Muscle layer of colon (tissue), 2 donors: ENCODE data around the gene MAP2.
"Not testable (repeated sequence)": the region's sequence is repeated elsewhere in the genome, so short reads cannot be mapped to it uniquely, and the experiment has no call there.

ENCODE experiments used
- H3K27ac ChIP-seq: one replicate; pipeline ENCODE4 v1.7.0; 2013; ENCODE audit warnings: low read depth, mild to moderate bottlenecking, low read length, moderate library complexity
- H3K27me3 ChIP-seq, 2 donors: one replicate each; pipeline ENCODE4 v1.7.0; 2013; ENCODE audit warnings: low read length in 2 of 2, mild to moderate bottlenecking in 2 of 2; ENCODE audit not compliant: insufficient read depth in 2 of 2, control insufficient read depth in 1 of 2
- H3K36me3 ChIP-seq: one replicate; pipeline ENCODE4 v1.7.0; 2013; ENCODE audit warnings: mild to moderate bottlenecking, low read length; ENCODE audit not compliant: insufficient read depth
- H3K4me1 ChIP-seq: one replicate; pipeline ENCODE4 v1.7.0; 2013; ENCODE audit warnings: mild to moderate bottlenecking, low read length; ENCODE audit not compliant: insufficient read depth
- H3K4me3 ChIP-seq, 2 donors: one replicate each; pipeline ENCODE4 v1.7.0; 2013; ENCODE audit warnings: low read length in 2 of 2, low read depth in 1 of 2, mild to moderate bottlenecking in 1 of 2, moderate library complexity in 1 of 2
- H3K9ac ChIP-seq: one replicate; pipeline ENCODE4 v1.7.0; 2013; ENCODE audit warnings: low read length
- H3K9me3 ChIP-seq: one replicate; pipeline ENCODE4 v1.7.0; 2013; ENCODE audit warnings: mild to moderate bottlenecking, low read length
- donor health status: abdominal sarcoma.
- donor health status: Adenocarcinoma of cecum.

MAP2 gene

DNA sequence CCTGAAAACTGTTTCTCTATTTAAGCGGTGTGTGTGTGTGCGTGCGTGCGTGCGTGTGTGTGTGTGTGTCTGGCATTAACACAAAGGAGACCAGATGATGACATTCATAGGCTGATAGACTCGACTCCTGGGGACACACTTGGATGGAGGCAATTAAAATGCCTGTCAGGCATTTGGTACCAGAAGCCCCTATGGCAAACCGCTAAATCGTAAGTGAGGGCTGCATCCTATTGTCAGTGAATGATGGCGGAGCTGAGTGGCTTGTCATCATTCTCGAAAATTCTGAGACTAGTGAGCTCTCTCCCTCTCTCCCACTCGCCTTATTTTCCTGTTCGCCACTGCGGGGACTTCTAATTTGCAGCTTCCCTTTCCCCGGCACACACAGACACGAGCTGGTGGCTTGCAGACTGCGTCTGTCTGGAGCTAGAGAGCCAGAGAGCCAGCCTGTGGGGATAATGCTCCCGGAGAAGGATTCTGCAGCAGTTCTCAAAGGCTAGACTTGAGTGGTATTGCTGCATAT is 155.4 kb downstream of the MAP2 start:
- Histone ChIP-seq H3K27ac (no peak overlapping the region), H3K4me3 (peak overlapping the region in 1 of 2 donors; percentile 27), H3K9ac (no peak overlapping the region)

DNA sequence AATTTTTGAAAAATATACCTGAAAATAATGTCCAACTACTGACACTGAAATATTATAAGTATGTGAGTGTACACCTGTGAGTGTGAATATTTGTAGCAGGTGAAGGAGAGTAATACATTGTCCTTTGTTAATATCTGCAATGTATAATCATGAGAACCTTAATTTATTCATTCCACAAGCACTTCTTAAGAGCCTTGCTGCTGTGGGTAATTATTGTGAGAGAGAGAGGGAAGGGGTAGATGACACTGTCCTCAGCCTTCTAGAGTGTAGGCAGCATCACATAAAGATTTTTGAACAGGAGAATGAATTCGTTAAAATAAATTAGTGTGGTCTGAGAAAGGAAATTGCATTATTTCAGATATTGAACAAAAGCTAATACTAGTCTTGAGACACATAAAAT is 157.2 kb downstream of the MAP2 start:
- H3K36me3 ChIP-seq = no peaks in the 10 kb centered on the region

More for the DNA sequence above, 155.4 kb downstream of the MAP2 start:
- Histone ChIP-seq H3K9me3 (no peaks in the 10 kb centered on the region), H3K4me1 (no peaks in the 10 kb centered on the region), H3K36me3 (no peaks in the 10 kb centered on the region), H3K27me3 (no peaks in the 10 kb centered on the region)

DNA sequence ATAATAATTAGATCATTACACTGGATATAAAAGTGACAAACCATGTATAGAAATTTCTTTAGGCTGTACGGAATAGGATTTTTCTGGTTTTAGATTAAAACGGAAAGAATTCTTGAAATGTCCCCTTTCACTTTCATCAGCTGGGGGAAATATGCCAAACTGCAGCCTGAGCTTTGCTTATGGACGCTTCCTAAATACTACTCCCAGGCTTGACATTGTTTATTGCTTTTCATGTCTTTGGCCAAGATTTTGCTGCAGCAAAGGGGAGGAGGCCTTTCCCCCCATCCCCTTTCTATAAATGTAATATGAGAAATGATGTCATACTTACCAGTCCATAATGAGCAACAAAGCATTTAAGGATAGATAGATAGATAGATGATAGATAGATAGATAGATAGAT is 158.4 kb downstream of the MAP2 start:
- no peaks in the 10 kb centered on the region for H3K36me3 ChIP-seq
- H3K27ac ChIP-seq = no peak overlapping the region
- H3K4me1 ChIP-seq = no peaks in the 10 kb centered on the region
- no peaks in the 10 kb centered on the region for H3K27me3 ChIP-seq
- H3K9ac ChIP-seq = no peak overlapping the region
- no peaks in the 10 kb centered on the region for H3K9me3 ChIP-seq
- no peak overlapping the region for H3K4me3 ChIP-seq

More for the DNA sequence above, 157.2 kb downstream of the MAP2 start:
- H3K9ac ChIP-seq = no peak overlapping the region
- no peak overlapping the region for H3K27ac ChIP-seq
- no peak overlapping the region for H3K4me3 ChIP-seq
- no peaks in the 10 kb centered on the region for H3K9me3 ChIP-seq
- H3K4me1 ChIP-seq = no peaks in the 10 kb centered on the region
- no peaks in the 10 kb centered on the region for H3K27me3 ChIP-seq

DNA sequence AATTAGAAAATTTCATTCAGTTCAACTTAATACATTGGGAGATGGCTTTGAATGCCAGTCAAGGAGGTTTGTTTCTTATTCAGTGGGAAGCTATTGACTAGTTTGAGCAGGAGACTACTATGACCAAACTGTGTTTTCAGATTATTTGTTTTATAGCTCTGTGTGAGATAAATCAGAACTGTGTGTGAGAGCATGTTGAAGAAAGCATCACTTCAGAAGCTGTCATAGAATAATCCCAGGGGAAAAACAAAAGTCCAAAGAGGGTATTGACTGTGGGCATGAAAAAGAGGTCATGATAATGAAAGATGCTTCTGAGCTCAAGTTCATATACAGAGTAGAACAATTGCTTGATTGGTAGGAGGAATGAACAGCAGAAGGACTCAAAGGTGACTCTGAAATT is 160.6 kb downstream of the MAP2 start:
- Histone ChIP-seq H3K4me1 (no peaks in the 10 kb centered on the region), H3K4me3 (no peak overlapping the region), H3K27ac (no peak overlapping the region), H3K9me3 (no peaks in the 10 kb centered on the region), H3K27me3 (no peaks in the 10 kb centered on the region), H3K9ac (no peak overlapping the region), H3K36me3 (no peaks in the 10 kb centered on the region)

DNA sequence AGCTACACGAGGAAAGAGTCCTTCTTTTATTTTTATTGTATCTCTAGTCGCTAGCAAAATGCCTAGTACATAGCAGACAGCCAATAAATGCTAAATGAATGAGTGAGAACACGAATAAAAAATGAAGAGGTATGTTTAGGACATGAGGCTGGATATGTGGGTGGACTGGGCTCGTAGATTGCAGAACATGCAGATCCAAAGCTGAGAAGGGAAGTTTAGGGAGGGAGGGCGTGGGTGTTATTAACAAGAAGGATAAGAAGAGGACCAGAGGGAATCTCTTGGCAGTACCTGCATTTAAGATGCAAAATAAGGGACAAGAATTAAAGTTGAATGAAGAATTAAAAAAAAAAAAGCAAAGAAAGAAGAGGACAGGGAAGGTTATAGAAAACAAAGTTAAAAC is 161.1 kb downstream of the MAP2 start:
- Histone ChIP-seq H3K4me1 (no peaks in the 10 kb centered on the region), H3K9ac (no peak overlapping the region), H3K27ac (no peak overlapping the region), H3K36me3 (no peaks in the 10 kb centered on the region), H3K27me3 (no peaks in the 10 kb centered on the region), H3K4me3 (no peak overlapping the region), H3K9me3 (no peaks in the 10 kb centered on the region)

DNA sequence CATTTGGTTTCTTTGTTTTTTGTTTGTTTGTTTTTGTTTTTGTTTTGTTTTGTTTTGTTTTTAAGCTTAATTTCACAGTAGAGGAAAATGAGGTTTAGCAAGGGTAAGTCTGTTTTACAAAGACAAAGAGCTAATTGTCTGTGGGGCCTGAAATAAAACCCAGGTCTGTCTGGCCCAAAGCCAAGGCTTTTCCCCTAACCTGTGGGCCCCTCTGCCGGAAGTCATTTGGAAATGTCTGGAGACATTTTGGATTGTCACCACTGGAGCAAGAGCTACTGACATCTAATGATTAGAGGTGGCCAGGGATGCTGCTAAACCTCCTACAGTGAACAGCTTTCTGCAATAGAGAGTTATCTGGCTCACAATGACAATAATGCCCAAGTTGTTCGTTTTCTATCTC is 167.2 kb downstream of the MAP2 start:
- Histone ChIP-seq H3K27ac (no peak overlapping the region), H3K9me3 (no peaks in the 10 kb centered on the region), H3K36me3 (no peaks in the 10 kb centered on the region), H3K9ac (no peak overlapping the region), H3K4me1 (no peaks in the 10 kb centered on the region), H3K4me3 (no peak overlapping the region), H3K27me3 (no peaks in the 10 kb centered on the region)

DNA sequence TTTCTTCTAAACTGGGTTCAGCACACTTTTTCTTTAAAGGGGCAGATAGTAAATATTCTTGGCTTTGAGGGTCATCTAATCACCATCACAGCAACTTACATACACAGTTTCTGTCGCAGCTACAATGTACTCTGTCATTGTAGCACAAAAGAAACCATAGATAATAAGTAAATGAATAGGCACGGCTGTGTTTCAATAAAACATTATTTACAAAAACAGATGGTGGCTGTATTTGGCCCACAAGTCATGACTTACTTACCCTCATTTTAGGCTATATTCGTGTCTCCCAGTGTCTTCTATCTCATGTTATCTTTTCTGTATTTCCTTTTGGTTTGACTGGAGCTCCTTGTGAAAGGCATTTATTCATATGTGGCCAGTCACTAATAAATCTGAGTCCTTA is 168.3 kb downstream of the MAP2 start:
- Histone ChIP-seq H3K36me3 (no peaks in the 10 kb centered on the region), H3K9me3 (no peaks in the 10 kb centered on the region), H3K4me3 (no peak overlapping the region), H3K9ac (no peak overlapping the region), H3K27ac (no peak overlapping the region), H3K27me3 (no peaks in the 10 kb centered on the region), H3K4me1 (no peaks in the 10 kb centered on the region)

DNA sequence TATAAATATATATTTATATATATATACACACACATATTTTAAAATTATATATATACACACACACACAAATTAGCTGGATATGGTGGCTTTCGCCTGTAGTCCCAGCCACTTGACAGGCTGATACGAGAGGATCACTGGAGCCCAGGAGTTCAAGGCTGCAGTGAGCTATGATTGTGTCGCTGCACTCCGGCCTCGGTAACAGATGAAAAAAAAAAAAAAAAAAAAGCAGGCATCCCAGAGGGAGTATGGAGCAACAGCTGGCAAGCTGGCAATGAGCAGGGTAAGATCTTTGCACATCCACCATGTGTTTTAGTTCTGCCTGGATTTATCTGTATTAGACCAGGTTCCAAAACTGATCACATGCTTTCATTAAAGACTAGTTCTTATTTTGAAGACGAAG is 170.1 kb downstream of the MAP2 start:
- H3K9me3 ChIP-seq = no peaks in the 10 kb centered on the region

DNA sequence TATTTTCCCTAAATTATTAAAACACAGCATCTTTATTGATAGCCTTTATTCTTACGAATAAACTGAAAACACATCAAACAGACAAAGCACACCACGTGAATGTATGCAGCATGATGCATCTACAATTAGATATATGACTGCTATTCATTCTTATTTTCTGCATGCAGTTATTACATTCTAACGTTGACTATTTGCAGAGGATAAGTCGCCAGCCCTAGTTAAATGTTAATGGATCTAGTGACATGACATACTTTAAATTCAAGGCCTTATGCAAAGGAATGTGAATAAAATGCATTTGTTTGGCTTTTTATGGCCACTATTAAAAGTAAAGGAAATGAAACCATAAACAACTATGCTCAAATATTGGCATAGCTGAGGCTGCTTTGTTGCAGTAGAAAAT is 172.4 kb downstream of the MAP2 start:
- Histone ChIP-seq H3K9me3 (no peaks in the 10 kb centered on the region), H3K27me3 (no peaks in the 10 kb centered on the region)

More for the DNA sequence above, 170.1 kb downstream of the MAP2 start:
- Histone ChIP-seq H3K36me3 (no peaks in the 10 kb centered on the region), H3K27ac (no peak overlapping the region), H3K27me3 (no peaks in the 10 kb centered on the region), H3K4me1 (no peaks in the 10 kb centered on the region), H3K9ac (no peak overlapping the region), H3K4me3 (no peak overlapping the region)

DNA sequence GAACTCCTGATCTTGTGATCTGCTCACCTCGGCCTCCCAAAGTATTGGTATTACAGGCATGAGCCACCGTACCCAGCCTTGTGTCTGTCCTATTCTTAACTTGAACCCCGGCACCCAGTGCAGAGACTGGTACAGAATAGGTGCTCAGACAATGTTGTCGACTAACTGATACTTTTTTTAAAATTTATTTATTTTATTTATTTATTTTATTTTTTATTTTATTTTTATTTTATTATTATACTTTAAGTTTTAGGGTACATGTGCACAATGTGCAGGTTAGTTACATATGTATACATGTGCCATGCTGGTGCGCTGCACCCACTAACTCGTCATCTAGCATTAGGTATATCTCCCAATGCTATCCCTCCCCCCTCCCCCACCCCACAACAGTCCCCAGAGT is 174.4 kb downstream of the MAP2 start:
- not testable (repeated sequence) for H3K27me3 ChIP-seq, H3K4me3 ChIP-seq, H3K9me3 ChIP-seq, H3K9ac ChIP-seq, H3K36me3 ChIP-seq, H3K27ac ChIP-seq, H3K4me1 ChIP-seq

More for the DNA sequence above, 172.4 kb downstream of the MAP2 start:
- no peak overlapping the region for H3K4me3 ChIP-seq
- H3K4me1 ChIP-seq = no peaks in the 10 kb centered on the region
- no peak overlapping the region for H3K9ac ChIP-seq
- no peaks in the 10 kb centered on the region for H3K36me3 ChIP-seq
- no peak overlapping the region for H3K27ac ChIP-seq

DNA sequence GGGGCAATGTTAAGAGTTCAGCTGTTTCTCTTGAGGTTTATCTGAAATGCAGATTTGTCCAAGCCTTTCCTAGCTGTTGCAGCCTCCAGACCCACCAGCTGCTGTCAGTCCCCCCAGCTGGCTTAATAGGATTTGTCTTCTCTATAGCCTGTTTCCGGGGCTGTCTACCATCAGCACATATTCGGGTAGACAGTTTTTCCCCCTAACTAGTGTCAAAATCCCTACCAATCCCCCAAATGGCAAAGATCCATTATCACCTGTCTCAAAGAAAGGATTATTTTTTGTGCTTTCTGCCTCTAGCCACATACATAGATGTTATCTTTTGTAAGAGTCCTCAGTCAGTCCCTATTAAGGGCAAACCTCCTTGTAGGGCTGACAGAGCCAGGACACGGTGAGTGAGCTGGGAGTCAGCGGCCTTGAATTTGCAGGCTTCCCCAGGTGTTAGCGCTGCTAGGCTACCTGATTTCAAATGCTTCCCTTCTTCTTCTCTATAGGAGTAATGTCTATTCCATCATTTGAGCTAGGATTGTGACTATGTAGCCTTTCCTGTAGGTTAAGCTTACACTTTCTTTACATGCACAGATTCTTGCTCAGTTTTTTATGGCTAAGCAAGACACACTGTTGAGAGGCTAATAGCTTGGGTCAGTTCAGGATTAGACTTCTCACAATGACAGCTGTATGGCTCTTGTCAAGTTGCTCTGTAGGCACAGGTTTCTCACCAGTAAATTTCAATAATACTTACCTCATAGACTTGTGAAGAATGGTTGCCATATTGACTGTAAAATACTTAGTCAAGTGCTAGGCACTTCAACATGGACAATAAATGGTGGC is 176.7 kb downstream of the MAP2 start:
- Histone ChIP-seq H3K4me1 (no peaks in the 10 kb centered on the region), H3K36me3 (no peaks in the 10 kb centered on the region), H3K9ac (no peak overlapping the region), H3K27ac (no peak overlapping the region), H3K9me3 (no peaks in the 10 kb centered on the region), H3K4me3 (no peak overlapping the region), H3K27me3 (no peaks in the 10 kb centered on the region)

DNA sequence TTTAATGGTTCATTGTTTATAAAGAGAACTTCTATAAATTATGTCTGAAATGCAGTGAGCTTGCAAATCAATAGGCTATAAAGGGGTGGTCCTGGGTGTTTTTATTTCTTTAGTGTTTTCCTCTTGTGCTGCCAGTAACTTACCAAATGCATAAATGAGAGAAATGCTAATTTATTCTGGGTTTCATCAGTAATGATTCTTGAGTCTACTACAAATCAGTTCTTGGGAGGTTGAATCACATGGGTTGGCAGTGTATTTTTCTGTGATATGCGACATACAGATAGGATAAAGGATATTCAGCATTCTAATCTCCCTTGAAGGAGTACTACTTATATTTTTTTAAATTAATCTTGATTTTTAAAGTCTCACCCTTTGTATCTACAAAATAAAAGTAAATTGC is 177.7 kb downstream of the MAP2 start:
- no peaks in the 10 kb centered on the region for H3K9me3 ChIP-seq

More for the DNA sequence above, 177.7 kb downstream of the MAP2 start:
- Histone ChIP-seq H3K27me3 (no peaks in the 10 kb centered on the region), H3K9ac (no peak overlapping the region), H3K36me3 (no peaks in the 10 kb centered on the region), H3K27ac (no peak overlapping the region), H3K4me3 (no peak overlapping the region), H3K4me1 (no peaks in the 10 kb centered on the region)
